HG03103 (cell line): Measurements from ENCODE around the gene ZBTB16.

Experiments
- ATAC-seq: cut with Tn5 transposase; IDR thresholded peaks from one replicate; pipeline ENCODE4 v1.9.1; 2021; ENCODE audit warnings: low read depth; ENCODE audit not compliant: unreplicated experiment

Gene ZBTB16

DNA sequence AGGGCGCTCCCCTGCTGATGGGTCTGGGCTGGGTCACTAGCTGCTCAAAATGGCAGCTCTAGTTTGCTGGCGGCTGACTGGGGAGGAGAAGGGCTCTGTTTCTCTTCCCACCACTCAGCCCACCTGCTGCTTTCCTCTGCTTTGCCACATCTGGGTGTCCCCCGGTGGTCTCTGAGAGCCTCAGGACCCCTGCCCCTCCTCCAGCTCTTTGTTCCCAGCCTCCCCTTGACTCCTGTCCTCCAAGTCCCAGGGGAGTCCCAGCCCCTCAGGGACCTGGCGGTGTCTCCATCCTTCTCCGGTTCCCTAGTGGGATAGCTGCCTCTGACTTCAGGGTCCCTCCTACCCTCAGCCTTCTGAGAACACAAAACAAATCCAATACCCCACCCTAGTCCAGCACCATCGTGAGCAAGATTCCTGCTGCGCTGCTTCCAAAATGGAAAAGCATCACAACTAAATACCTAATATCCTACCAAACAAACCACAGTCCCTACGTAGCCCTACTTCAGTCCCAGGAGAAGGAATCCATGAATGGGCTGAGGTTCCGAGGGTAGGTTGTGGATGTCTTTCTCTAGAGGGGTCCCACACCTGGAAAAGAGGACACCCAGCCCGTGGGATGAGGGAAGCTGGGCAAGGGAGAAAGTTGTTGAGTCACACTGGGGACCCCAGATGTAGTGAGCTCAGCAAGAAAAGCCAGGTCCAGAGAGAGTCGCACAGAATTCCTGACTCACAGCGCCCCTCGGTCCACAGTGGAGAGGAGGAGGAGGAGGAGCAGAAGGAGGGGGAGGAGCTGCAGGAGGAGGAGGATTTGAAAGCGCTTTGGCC, 191.7 kb downstream of the ZBTB16 start:
- no peak for ATAC-seq

DNA sequence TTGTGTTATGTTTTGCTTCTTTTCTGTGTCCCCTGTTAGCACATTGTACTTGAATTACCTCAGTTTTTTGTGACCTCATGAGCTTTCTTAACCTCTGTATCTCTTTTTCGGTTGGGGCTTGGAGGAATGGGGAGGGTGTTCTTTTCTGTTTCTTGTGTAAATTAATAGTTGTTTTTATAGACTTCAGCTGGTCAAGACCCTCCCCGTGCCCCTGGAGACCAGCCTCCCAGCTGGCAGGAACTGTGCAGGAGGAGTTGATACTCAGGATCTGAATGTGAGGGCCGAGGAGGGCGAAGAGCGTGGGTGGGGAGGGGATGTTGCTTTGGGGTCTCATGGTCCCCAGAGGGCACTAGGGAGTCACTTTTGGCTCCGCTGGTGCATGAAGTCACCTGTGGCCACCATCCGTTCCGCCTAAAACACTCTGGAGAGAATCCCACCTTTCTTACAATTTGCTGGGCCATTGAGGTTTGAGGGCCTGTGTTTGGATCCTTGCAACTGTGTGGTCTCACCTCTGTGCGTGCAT, 192.4 kb downstream of the ZBTB16 start:
- no peak for ATAC-seq

DNA sequence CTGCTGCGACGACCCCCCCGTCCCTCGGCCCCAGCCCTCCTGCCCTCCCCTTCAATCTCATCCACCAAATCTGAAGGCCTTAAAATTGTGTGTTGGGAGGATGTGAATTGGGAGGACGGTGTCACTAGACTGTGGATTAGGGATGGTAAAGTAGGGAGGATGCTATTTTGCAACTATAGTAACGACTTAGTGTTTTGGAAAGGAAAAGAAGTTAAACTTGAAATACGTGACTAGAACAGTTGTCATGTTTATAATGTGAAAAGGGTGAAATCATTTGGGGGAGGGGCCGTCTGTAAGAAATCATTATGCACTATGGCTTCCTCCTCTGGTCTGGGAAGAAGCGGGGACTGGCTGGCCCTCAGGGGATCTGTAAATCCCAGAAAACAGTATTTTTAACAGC, 193.3 kb downstream of the ZBTB16 start:
- ATAC-seq: no peak

DNA sequence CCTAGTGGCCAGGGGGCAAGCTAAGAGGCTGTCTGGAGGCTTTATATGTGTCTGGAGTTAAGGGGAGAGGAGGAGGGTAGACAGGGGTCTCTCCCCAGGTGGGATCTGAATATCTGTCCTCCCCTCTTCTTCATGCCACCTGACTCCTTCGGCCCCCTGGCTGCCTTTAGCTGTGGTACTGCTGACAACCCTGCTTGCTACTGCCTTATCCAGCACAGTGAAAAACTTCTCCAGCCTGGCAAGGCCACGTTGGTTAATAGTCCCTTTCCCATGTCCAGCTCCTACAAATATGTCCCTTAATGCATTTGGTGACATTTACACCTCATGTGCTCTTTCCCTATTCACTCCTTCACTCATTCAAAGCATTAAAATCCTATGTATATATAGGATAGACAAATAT, 194.3 kb downstream of the ZBTB16 start:
- ATAC-seq: no peak

DNA sequence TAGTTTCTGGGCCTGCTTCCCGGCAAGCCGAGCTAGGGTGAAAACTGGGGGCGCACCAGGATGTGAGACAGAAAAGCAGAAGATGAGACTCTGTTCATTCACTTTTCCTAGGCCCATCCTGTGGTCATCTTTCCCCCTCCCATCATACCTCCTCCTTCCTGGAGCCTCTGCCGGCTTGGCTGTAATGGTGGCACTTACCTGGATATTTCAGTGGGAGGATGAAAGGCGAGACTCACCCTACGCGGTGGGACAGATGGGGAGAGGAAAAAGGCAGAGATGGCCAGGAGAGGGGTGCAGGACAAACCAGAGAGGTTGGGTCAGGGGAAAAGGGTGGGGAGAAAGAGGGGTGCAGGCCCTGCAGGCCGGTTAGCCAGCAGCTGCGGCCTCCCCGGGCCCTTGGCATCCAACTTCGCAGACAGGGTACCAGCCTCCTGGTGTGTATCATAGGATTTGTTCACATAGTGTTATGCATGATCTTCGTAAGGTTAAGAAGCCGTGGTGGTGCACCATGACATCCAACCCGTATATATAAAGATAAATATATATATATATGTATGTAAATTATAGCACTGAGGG, 195.1 kb downstream of the ZBTB16 start:
- no peak for ATAC-seq

DNA sequence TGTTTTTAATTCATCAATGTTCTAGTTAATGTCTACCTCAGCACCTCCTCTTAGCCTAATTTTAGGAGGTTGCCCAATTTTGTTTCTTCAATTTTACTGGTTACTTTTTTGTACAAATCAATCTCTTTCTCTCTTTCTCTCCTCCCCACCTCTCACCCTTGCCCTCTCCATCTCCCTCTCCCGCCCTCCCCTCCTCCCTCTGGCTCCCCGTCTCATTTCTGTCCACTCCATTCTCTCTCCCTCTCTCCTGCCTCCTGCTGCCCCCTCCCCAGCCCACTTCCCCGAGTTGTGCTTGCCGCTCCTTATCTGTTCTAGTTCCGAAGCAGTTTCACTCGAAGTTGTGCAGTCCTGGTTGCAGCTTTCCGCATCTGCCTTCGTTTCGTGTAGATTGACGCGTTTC, 195.8 kb downstream of the ZBTB16 start:
- ATAC-seq: no peak

DNA sequence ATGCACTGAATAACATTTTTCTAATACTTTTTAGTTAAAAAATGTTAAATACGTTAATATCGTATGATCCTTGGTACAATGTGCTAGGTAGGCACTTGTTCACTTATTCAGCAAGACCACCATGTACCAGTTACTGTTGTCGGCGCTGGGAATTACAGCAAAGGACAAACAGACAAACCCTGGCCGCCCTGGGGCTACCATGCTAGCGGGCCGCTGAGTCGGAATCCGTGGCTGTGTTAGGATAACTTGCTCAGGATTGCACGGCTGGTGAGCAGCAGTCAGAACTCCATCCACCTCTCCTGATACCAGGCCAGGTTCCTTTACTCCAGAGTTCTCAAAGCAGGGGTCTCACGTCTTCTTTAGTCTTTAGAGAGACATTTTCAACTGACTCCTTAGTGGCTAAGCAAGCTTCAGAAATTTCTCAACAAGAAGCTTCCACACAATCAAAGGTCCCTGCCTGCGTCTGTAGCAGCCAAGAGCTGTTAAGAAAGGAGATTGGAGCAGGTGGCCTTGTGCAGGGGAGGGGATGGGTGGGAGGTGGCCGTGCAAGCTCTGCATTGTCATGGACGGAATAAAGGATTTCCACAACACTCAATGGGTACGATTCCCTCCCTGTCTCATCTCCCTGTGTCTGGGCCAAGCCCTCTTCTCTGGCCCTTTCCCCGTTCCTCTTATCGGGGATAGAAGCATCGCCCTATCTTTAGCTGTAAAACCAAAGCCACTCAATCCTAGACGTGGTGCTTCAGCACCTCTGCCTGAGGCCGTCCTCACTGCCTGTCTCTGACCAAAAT, 196.9 kb downstream of the ZBTB16 start:
- no peak for ATAC-seq

DNA sequence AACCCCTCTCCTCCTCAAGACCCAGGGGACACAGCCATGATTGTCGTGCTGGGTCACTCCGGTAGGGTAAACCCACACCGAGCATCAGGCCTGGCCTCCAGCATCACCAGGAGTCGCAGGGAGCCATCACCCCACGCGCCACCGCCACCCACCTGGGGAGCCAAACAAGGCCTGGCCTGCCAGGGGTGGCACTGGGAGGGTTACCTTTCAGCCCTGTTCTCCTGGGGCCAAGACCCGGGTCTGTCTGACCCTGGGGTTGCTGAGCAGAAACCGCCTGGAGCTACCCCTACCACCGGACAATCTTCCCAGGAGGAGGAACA, 197.4 kb downstream of the ZBTB16 start:
- no peak for ATAC-seq

DNA sequence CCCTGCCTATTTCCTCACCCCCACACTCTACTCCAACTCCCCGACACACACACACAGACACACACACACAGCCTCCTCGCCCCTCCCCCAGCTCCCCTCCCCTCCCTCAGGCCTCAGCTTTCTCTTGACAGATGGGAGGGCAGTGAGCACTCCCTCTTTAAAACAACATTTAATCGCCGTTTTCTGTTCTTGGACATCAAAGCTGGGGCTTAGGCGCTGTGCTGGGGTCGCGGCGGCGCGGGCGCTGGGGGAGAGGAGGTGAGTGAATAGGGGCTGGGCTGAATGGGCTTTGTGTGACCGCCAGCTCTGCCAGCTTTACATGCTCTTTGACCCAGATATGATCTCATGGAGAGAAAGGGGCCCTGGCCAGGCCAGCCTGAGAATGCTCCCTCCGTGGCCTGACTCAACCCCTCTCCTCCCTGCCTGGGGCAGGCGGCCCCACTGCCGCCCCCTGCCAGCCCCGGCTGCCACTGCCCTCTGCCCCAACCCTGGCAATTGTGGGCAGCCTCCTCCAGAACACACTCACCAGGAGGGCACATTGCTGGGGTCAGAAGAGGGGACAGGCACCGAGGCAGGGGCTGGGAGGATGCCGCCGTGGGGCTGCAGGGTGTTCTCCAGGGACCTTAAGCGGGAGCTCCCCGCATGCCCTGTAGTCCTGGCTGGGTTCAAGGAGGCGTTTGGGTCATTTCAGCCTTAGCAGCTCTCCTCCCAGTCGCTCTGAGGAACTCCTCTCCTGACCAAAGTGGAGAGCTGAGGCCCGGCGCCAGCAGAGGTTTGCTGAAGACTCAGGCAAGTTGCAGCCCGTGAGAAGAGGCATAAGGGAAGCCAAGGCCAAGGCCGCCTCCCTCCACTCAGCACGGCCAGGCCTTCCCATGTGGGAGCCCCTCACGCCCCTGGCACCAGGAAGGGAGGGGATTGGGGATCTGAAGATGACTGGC, 198.4 kb downstream of the ZBTB16 start:
- no peak for ATAC-seq

DNA sequence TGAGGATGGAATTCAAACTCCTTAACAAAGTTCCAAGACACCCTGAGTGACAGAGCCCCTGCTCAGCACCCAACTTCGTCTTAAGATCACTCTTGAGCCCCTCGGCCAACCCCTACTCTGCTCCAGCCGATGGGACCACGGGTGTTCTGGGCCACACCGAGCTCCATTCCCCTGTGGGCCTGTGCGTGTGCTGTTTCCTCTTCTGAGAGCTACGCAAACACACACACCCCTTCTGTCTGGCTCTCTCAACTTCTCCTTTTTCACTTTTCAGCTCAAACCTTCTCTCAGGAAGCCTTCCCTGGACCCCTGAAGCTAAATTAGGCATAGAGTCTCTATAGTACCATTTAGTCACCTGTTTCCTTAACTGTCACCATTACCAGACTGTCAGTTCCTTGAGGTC, 199.2 kb downstream of the ZBTB16 start:
- ATAC-seq: no peak

DNA sequence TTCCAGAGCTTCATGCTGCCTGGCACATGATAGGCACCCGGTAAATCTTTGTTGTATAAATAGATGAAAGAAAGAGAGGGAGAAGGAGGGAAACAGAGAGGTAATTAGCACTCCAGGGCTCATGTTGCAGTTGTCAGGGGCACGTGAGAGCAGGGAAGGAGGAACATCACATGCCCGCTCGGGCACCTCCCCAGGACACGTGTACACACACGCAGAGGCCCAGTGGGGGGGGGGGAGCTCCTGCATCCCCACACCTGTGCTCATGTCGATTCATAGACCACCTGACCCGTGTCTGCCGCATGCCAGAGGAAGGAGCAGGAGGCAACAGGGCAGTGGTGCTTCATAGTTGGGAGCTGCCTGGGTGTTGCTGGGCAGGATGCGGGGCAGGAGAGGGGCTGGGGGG, 199.6 kb downstream of the ZBTB16 start:
- ATAC-seq: no peak

DNA sequence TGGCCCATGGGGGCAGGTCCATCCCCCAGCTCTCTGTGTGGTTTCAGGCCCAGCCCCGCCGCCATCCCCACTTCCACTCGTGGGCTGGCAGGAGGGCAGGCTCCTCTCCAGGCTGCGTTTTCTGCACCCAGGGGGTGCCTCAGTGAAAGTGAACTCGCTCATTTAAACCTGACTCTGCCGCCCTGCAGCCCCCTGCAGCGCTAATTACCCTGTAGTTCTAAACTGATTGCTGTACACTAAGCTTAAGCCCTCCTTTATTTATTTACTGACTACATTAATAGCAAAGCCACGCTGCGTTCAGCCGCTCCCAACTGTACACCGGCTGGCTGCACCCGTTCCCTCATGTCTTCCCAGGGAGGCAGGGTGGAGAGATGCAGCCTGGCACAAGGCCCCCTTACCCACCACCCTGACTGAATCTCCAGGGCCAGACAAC, 200.1 kb downstream of the ZBTB16 start:
- no peak for ATAC-seq

DNA sequence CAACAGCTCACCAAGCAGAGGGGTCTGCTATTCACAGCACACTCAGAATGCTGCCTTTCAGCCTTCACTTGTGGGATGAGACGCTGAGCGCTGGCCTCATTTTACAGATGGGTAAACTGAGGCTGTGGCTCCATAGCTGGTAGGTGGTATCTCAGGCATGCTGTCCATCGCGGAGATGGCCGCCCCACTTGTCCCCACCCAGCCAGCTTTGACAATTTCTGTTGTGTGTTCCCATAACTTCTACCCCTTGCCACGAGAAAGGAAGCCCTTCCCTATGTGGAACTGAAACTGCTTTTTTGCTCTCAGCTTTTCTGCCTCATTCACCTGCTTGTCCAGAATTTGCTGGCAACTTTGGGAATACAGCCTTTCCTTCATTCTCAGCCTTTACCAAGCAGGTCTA, 200.6 kb downstream of the ZBTB16 start:
- ATAC-seq: no peak

DNA sequence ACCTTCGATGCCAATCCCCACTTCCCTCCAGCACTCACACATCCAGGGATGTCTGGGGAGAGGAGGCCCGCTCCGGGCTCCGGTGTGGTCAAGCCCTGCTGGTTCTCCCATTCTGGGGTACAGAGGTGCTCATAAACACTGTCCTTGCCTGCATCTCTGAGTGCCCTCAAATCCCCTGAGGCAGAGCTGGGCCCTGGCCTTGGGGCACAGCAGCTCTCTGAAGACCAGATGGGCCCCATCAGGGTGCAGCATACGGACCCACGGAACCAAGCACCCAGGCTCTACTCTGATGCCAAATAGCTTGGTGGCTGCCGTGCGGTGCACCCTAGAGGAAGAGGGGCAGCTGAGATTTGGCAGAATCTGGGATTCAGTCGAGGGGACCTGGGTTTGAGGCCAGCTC, 201.0 kb downstream of the ZBTB16 start:
- ATAC-seq: no peak

DNA sequence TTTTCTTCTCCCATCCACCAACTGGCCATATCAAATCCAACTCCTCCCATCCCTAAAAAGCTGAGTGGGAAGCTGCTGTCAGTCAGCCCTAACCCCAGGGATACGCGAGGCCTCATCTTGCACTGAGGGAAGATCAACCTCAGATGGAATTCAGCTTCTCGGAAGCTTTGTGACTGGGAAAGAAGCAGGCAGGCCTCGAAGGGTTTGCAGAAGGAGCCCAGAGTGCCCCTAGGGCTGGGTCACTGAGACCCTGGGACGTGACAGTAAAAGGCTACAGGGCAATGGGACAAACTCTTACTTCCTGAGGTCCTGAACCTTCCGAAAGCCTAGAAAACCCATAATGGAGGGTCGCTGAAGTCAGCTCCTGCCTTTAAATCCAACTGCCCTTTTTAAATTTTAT, 202.3 kb downstream of the ZBTB16 start:
- no peak for ATAC-seq

DNA sequence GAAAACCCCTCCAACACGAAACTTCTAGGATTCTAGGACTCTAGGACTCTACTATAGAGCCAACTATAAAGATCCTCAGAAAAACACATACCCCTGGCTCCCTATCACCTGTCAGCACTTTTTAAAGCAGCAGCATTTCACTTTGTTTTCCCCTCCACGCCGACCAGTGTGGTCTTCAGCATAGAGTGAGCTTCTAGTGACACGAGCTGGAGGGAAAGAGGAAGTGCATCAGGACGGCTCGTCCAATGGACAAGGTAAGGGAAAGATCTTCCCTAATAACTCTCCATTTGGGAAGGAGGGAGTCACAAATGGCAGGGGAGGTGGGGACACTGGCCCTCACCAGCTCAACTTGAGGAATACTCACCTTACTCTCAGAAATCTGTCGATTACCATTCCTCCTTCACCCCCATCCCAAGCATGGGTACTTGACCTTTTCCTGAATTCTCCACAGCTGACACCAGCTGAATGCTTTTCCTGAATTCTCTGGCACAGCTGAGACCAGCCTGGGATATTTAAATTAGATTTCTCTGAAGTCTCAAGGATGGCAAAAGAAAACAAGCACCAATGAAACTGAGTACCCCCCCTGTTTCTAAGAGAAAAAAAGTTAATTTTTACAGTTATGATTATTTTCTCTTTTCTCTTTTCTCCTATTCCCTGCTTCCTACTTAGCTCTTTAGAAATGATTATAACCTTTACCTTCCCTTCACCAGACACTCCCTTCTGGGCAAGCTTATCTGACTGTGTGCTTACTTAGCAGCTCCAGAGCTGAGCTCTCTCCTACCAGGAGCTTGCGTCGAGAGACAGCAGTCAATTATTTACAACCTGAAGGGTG, 203.4 kb downstream of the ZBTB16 start:
- no peak for ATAC-seq

DNA sequence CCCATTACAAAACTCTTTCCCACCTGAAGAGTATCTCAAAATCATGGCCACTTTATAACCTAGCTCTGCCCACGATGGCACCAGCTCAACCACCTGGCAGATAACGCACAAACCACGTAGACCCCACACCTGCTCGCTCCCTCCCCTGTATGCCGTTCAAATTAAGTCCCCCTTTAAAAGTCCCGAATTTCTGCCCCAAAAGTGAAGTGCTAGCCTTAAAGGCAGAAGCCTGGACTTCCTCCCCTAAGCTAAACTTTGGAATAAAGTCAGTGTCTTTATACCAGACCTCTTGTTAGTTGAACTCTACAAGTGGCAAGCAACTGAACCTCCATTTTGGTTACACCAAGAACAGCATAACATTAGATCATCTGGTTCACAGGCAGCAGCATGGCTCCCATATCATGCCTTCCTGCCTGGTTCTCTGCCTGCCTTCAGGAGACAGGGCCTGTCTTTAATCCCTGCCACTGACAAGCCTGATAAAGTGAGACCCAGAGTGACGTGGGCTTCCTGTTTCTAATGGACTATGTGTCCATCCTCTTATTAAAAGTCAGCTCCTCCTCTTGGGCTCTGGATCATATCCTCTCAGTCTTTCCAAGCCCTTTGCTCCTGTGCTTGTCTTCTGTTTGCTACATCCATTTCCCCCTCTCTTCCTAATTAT, 204.1 kb downstream of the ZBTB16 start:
- no peak for ATAC-seq

DNA sequence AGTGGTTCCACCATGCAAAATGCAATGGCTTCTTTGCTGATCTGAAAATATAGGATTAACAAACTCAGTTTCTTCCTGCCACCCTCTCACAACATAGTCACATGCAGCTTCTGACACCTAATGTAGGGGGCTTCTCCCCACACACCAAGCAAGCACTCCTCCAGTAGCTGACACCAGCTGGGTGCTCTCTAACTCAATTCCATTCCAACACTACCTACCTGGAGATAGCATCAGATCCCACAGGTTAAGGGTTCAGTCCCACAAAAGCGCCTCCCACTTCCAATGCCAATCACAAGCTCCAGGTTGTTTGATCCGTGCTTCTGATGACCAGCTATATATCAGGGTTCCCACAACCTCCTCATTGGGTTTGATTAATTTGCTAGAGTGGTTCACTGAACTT, 204.9 kb downstream of the ZBTB16 start:
- ATAC-seq: no peak
